H9 (cell line): ENCODE measurements around the gene CYCS. TPM values are rescaled to one million over a fixed set of nuclear protein-coding genes. Genes with fewer than 3 reads are reported as not detected.

Experiments used
- DNase-seq: peaks from one replicate; pipeline ENCODE4 v3.0.0-alpha.2; 2017
- H2AFZ ChIP-seq: one replicate; pipeline ENCODE4 v1.6.1; 2013; ENCODE audit warnings: mild to moderate bottlenecking, low read length, control low read depth, moderate library complexity
- H2AK5ac ChIP-seq: 2 replicates; pipeline ENCODE4 v1.6.1; 2013; ENCODE audit warnings: low read length, control low read depth, mixed read lengths; ENCODE audit not compliant: insufficient read length
- H2BK120ac ChIP-seq: one replicate; pipeline ENCODE4 v1.6.1; 2013; ENCODE audit warnings: low read depth, mild to moderate bottlenecking, low read length, control low read depth, inconsistent platforms; ENCODE audit not compliant: poor library complexity, severe bottlenecking
- H2BK12ac ChIP-seq: 2 replicates; pipeline ENCODE4 v1.6.1; 2013; ENCODE audit warnings: low read length, control low read depth, mixed read lengths, low read depth; ENCODE audit not compliant: insufficient read length
- H2BK15ac ChIP-seq: 2 replicates; pipeline ENCODE4 v1.6.1; 2013; ENCODE audit warnings: low read depth, low read length, control low read depth
- H2BK20ac ChIP-seq: one replicate; pipeline ENCODE4 v1.6.1; 2013; ENCODE audit warnings: low read depth, mild to moderate bottlenecking, low read length, control low read depth, inconsistent platforms; ENCODE audit not compliant: poor library complexity, severe bottlenecking
- H2BK5ac ChIP-seq: 2 replicates; pipeline ENCODE4 v1.6.1; 2013; ENCODE audit warnings: low read length, control low read depth, mixed read lengths; ENCODE audit not compliant: insufficient read length
- H3K14ac ChIP-seq: 2 replicates; pipeline ENCODE4 v1.6.1; 2013; ENCODE audit warnings: low read length, control low read depth; ENCODE audit not compliant: insufficient read depth
- H3K18ac ChIP-seq: 2 replicates; pipeline ENCODE4 v1.6.1; 2013; ENCODE audit warnings: low read depth, mild to moderate bottlenecking, mixed read lengths, low read length, control low read depth; ENCODE audit not compliant: insufficient read length
- H3K23ac ChIP-seq: 2 replicates; pipeline ENCODE4 v1.6.1; 2013; ENCODE audit warnings: low read length, control low read depth, mixed read lengths, low read depth; ENCODE audit not compliant: insufficient read length
- H3K23me2 ChIP-seq: 2 replicates; pipeline ENCODE4 v1.6.1; 2013; ENCODE audit warnings: low read depth, mild to moderate bottlenecking, mixed read lengths, low read length, control low read depth; ENCODE audit not compliant: insufficient read length, poor library complexity, severe bottlenecking
- H3K27ac ChIP-seq: 2 replicates; pipeline ENCODE4 v1.5.1; 2013; ENCODE audit warnings: low read length, control low read depth, mixed read lengths, low read depth; ENCODE audit not compliant: insufficient read length
- H3K27me3 ChIP-seq: 2 replicates; pipeline ENCODE4 v1.6.1; 2013; ENCODE audit warnings: low read length, control low read depth, inconsistent platforms; ENCODE audit not compliant: insufficient read depth
- H3K4ac ChIP-seq: 2 replicates; pipeline ENCODE4 v1.6.1; 2013; ENCODE audit warnings: low read depth, mild to moderate bottlenecking, control low read depth, inconsistent platforms, low read length, moderate library complexity
- H3K4me1 ChIP-seq: 2 replicates; pipeline ENCODE4 v1.6.1; 2013; ENCODE audit warnings: low read length, control low read depth, inconsistent platforms; ENCODE audit not compliant: insufficient read depth
- H3K4me2 ChIP-seq: 2 replicates; pipeline ENCODE4 v1.6.1; 2013; ENCODE audit warnings: low read length, control low read depth, mixed read lengths; ENCODE audit not compliant: insufficient read length, insufficient read depth
- H3K56ac ChIP-seq: 2 replicates; pipeline ENCODE4 v1.6.1; 2013; ENCODE audit warnings: low read depth, mild to moderate bottlenecking, mixed read lengths, low read length, control low read depth; ENCODE audit not compliant: insufficient read length
- H3K79me1 ChIP-seq: 2 replicates; pipeline ENCODE4 v1.6.1; 2013; ENCODE audit warnings: low read depth, mild to moderate bottlenecking, moderate library complexity, low read length, control low read depth, inconsistent platforms; ENCODE audit not compliant: insufficient read depth, poor library complexity, severe bottlenecking
- H3K79me2 ChIP-seq: 2 replicates; pipeline ENCODE4 v1.6.1; 2013; ENCODE audit warnings: low read length, control low read depth, inconsistent platforms; ENCODE audit not compliant: insufficient read depth
- H3K9ac ChIP-seq: 2 replicates; pipeline ENCODE4 v1.6.1; 2013; ENCODE audit warnings: low read length, control low read depth, mixed read lengths; ENCODE audit not compliant: insufficient read length; ENCODE audit errors: extremely low read depth
- H3K9me3 ChIP-seq: one replicate; pipeline ENCODE4 v1.6.1; 2013; ENCODE audit warnings: low read depth, low read length, inconsistent platforms; ENCODE audit not compliant: control insufficient read depth
- H3T11ph ChIP-seq: one replicate; pipeline ENCODE4 v1.6.1; 2013; ENCODE audit warnings: mild to moderate bottlenecking, low read length, control low read depth, inconsistent platforms
- H4K20me1 ChIP-seq: one replicate; pipeline ENCODE4 v1.6.1; 2013; ENCODE audit not compliant: control insufficient read depth, insufficient read length, insufficient read depth
- H4K5ac ChIP-seq: 2 replicates; pipeline ENCODE4 v1.6.1; 2013; ENCODE audit warnings: low read depth, mild to moderate bottlenecking, mixed read lengths, low read length, control low read depth; ENCODE audit not compliant: insufficient read length
- H4K8ac ChIP-seq: replicated peaks from 2 replicates; pipeline ENCODE4 v1.6.1; 2013; ENCODE audit warnings: low read length, control low read depth, mixed read lengths, low read depth; ENCODE audit not compliant: insufficient read length
- H4K91ac ChIP-seq: 2 replicates; pipeline ENCODE4 v1.6.1; 2013; ENCODE audit warnings: low read depth, mild to moderate bottlenecking, moderate library complexity, mixed read lengths, low read length, control low read depth; ENCODE audit not compliant: insufficient read length
- H3K27ac Mint-ChIP-seq, 3 experiments: 2 replicates in 2 of 3; 3 replicates in 1 of 3; pipeline ENCODE4 v1.8.0; 2020 to 2021; ENCODE audit warnings: mixed read lengths in 3 of 3, mild to moderate bottlenecking in 1 of 3, moderate library complexity in 1 of 3
- H3K27me3 Mint-ChIP-seq: 2 replicates; pipeline ENCODE4 v1.8.0; 2021; ENCODE audit warnings: low read depth, mild to moderate bottlenecking, moderate library complexity, mixed read lengths
- H3K36me3 Mint-ChIP-seq, 3 experiments: 2 replicates in 2 of 3; 3 replicates in 1 of 3; pipeline ENCODE4 v1.8.0; 2020 to 2021; ENCODE audit warnings: low read depth in 3 of 3, mixed read lengths in 3 of 3; ENCODE audit not compliant: insufficient read depth in 1 of 3
- H3K4me1 Mint-ChIP-seq, 2 experiments: 2 replicates each; pipeline ENCODE4 v1.8.0; 2020; ENCODE audit warnings: mixed read lengths in 2 of 2
- H3K4me3 Mint-ChIP-seq, 2 experiments: 2 replicates in 1 of 2; 3 replicates in 1 of 2; pipeline ENCODE4 v1.8.0; 2020 to 2021; ENCODE audit warnings: mild to moderate bottlenecking in 2 of 2, mixed read lengths in 2 of 2, moderate library complexity in 1 of 2
- H3K9me3 Mint-ChIP-seq, 2 experiments: 2 replicates in 1 of 2; 3 replicates in 1 of 2; pipeline ENCODE4 v1.8.0; 2020; ENCODE audit warnings: mild to moderate bottlenecking in 2 of 2, mixed read lengths in 2 of 2, moderate library complexity in 1 of 2
- WGBS: extraction: QIAGEN DNeasy Blood & Tissue Kit; methylation state at CpG from one replicate; pipeline ENCODE4 v1.1.7; 2013; ENCODE audit warnings: missing lambda C conversion rate, low lambda C conversion rate, mixed read lengths; ENCODE audit not compliant: insufficient read length; ENCODE audit errors: extremely low coverage; 5-methylcytosine and 5-hydroxymethylcytosine counted together
- total RNA-seq: library from RNA; stranded (reverse); gene quantifications from 2 replicates; pipeline ENCODE4 v1.2.1, GENCODE V29; 2021
- TF ChIP-seq, protein P1 (sequence below): fragments of 200-600 bp; sonication (generic); conservative IDR thresholded peaks from 3 replicates; pipeline ENCODE4 v1.8.0; 2021; ENCODE audit warnings: antibody characterized with exemption, mild to moderate bottlenecking

CYCS gene
- total RNA-seq, 1 experiment from 2014 or later, result 209 TPM

DNA sequence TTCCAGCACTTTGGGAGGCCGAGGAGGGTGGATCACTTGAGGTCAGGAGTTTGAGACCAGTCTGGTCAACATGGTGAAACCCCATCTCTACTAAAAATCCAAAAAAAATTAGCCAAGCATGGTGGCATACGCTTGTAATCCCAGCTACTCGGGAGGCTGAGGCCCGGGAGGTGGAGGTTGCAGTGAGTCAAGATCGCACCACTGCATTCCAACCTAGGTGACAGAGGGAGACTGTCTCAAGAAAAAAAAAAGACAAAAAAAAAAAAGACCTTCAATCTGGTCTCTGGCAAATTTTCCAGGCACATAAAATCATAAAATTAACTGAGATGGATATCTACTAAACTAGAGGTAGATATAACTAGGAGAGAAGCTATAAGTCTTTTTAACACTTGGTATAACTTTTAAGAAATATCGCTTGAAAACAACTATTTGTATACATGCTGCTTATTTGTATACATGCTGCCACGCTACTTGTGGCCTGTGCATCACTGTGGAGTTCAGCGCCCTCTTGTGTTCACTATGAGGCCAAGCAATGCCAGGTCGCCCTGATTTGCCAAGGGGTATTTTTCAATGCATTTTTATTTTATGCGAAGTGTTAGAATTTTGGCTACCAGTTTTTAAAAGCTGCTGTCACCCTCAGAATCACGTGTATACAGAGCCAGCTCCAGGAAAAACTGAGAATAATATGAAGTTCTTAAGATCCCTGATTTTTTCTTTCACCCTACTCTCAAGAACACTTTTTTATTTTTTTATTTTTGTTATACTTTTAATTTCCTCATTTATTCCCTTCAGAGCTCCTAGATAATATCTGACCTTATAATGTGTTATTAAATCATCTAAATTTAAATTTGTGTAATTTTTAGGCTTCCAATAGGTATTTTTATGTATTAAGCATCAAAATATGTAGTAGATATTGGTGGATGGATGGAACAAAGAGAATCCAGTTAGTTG lies 26.7 kb downstream of the CYCS start:
- H2BK120ac ChIP-seq, result no peak overlapping the region
- H3K79me1 ChIP-seq, result no peaks in the 10 kb centered on the region
- no peak overlapping the region for H3K56ac ChIP-seq
- no peaks in the 10 kb centered on the region for H3K4me1 ChIP-seq
- H2BK5ac ChIP-seq, result no peak overlapping the region
- no peak overlapping the region for H4K91ac ChIP-seq
- no peaks in the 10 kb centered on the region for H3K79me2 ChIP-seq
- no peaks in the 10 kb centered on the region for H3K27me3 ChIP-seq
- peaks cover 2 to 13% of the 10 kb centered on the region in 2 experiments; a peak in 2 of 5 replicates for H3K9me3 Mint-ChIP-seq
- peaks cover 0 to 16% (median 0%) of the 10 kb centered on the region in 3 experiments; a peak in 2 of 7 replicates for H3K36me3 Mint-ChIP-seq
- no peak overlapping the region for H3K27ac Mint-ChIP-seq
- no peak overlapping the region for H3K18ac ChIP-seq
- no peak overlapping the region for H2AK5ac ChIP-seq
- no peak overlapping the region for H3K4me2 ChIP-seq
- WGBS, result no CpG with 5 or more reads among the region's 11 CpGs
- H2AFZ ChIP-seq, result no peak overlapping the region
- H3K14ac ChIP-seq, result no peak overlapping the region
- TF ChIP-seq, protein P1, sequence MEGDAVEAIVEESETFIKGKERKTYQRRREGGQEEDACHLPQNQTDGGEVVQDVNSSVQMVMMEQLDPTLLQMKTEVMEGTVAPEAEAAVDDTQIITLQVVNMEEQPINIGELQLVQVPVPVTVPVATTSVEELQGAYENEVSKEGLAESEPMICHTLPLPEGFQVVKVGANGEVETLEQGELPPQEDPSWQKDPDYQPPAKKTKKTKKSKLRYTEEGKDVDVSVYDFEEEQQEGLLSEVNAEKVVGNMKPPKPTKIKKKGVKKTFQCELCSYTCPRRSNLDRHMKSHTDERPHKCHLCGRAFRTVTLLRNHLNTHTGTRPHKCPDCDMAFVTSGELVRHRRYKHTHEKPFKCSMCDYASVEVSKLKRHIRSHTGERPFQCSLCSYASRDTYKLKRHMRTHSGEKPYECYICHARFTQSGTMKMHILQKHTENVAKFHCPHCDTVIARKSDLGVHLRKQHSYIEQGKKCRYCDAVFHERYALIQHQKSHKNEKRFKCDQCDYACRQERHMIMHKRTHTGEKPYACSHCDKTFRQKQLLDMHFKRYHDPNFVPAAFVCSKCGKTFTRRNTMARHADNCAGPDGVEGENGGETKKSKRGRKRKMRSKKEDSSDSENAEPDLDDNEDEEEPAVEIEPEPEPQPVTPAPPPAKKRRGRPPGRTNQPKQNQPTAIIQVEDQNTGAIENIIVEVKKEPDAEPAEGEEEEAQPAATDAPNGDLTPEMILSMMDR, result peak; percentile 92
- H3K9ac ChIP-seq, result no peak overlapping the region
- H2BK15ac ChIP-seq, result no peak overlapping the region
- H3K4ac ChIP-seq, result no peak overlapping the region
- no peak overlapping the region for H3K27ac ChIP-seq
- no peaks in the 10 kb centered on the region for H3K23me2 ChIP-seq
- H3K27me3 Mint-ChIP-seq, result no peaks in the 10 kb centered on the region; the same call in 1 of the 2 replicates
- no peak overlapping the region for H3T11ph ChIP-seq
- H3K4me1 Mint-ChIP-seq, result peaks cover 4% of the 10 kb centered on the region in 2 experiments
- no peak overlapping the region for H2BK20ac ChIP-seq
- no peaks in the 10 kb centered on the region for H3K9me3 ChIP-seq
- H2BK12ac ChIP-seq, result no peak overlapping the region
- H4K5ac ChIP-seq, result no peak overlapping the region
- H3K4me3 Mint-ChIP-seq, result no peak overlapping the region
- no peak overlapping the region for H4K8ac ChIP-seq
- peak; percentile 68 for DNase-seq
- H4K20me1 ChIP-seq, result no peaks in the 10 kb centered on the region
- H3K23ac ChIP-seq, result no peak overlapping the region
